ENCODE data around the gene SEC14L3.

Gene SEC14L3

DNA sequence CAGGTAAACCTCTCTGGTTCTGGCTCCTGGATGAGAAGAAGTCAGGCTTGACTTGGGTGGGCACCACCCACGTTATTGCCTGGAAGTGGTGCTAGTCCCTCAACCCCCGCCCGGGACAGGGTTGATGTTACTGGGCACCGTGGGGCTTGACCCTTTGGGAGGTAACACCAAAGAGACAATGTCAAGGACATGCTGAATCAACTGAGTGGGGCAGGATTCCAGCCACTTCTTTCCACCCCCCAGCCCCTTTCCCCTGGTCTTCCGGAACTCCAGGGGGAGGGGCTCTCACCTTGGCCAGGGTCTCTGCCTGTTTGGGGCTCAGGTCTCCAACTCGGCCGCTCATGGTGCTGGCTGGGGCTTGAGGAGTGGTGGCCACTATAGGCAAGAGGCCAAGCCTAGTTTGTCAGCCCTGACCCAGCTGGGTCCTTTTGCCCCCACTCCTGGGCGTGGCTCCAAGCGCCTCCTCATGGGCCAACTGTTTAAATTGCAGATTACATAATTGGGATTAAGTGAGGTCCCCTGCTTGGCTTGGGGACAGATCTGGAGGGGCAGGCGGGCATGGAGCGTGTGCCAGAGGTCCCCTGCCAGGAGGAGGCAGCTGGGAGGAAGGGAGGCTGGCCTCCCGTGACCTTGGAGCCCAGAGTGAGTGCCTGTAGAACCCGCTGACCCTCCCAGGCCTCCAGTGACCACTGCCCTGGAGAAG is at the start of gene SEC14L3:
Gene SEC14L3, minus strand, starts transcription at position 402 of the 703 bp plus-strand sequence. Its CDS starts 59 bp downstream, at position 343.
- no peak for DNase-seq (ENCODE audit: low read depth in 1 of 2, low spot score in 1 of 2)

DNA sequence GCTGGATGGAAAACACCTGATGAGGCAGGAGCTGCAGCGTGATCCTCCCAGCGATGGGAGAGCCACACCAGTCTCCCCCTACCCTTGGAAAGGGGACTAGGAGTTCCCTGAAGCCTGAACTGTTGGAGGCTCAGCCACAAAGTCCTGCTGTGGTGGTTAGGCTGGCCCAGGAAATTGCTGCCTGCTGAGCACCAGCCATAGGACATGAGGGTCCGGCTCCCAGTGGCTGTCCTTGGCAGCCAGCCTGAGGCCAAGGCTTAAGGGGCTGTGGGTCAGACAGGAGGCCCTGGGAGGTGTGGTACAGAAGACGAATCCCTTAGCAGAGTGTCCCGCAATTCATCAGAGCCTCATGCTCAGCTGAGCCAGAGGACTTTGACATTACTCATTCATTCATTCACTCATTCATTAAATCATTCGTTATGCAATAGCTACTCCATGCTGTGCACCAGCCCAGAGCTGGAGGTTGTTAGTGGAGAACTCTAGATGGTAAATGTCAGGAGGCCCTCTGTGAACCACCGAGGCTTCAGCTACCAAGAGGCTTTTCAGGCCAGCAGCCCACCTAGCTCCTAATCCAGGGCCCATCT is 48.1 kb upstream of the SEC14L3 start:
- no peak for DNase-seq (ENCODE audit: low read depth in 1 of 2, low spot score in 1 of 2)

DNA sequence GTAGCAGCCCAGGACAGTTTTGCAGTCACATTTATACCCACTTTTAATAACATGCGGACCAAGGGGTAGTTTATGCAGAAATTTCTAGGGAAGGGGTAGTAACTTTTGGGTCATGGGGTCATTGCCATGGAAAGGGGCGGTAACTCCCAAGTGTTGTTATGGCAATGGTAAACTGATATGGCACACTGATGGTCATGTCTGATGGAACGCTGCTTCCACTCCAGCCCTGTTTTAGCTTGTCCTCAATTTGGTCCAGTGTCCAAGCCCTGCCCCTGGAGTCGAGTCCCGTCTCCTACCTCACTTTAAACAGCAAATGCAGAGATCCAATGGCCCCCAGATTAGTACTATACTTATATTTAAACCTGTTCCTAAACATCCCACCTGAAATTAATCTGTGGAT is 44.9 kb upstream of the SEC14L3 start:
- no peak for DNase-seq (ENCODE audit: low read depth in 1 of 2, low spot score in 1 of 2)

DNA sequence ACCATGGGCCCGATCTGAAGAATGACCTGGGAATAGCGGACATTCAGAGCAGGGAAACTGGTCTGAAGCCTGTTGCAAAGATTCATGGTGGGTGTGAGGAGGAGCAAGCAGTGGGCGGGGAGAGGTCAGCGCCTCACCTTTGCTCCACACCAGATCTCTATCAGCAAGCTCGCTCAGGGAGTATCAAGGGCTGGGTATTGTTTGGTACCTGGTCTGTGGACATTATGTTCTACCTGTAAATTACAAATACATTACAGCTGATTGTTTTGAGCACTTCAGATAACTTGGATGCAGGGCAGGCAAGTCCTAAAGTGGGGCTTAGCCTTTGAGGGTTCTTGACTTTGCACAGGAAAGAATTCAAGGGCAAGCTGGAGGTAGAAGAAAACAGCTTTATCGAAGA is 44.5 kb upstream of the SEC14L3 start:
- no peak for DNase-seq (ENCODE audit: low read depth in 1 of 2, low spot score in 1 of 2)

DNA sequence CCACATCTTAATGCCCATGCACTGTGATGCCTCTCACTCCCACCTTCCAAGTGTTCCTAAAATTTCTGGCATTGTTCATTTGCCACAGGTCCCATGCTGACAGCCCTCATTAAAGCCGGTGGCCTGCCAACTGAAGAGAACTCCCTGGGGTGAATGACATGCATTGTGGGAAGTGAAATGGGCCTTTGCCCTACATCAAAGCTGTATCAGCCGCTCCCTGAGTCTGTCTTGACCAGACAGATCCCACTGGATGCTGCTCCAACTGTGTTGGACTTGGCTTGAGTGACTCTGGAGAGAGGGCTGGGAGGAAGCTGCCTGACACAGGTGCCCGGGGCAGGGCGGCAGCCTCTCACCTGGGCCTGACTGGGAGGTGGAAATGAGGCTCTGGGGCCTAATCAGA is 42.4 kb upstream of the SEC14L3 start:
- DNase-seq (ENCODE audit: low read depth in 1 of 2, low spot score in 1 of 2) = no peak

DNA sequence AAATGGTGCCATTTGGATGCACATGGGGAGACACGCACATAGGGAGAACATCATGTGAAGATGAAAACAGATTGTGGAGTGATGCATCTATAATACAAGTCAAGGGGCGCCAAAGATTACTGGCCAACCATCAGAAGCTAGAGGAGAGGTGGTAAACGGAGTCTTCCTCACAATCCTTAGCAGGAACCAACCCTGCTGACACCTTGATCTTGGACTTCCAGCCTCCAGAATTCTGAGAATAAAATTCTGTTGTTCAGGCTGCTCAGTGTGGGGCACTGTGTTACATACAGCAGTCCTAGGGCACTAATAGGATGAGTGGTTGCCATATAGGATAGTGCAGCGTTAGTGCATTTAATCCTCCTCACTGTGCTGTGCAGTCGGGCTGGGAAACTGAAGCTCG is 41.6 kb upstream of the SEC14L3 start:
- no peak for DNase-seq (ENCODE audit: low read depth in 1 of 2, low spot score in 1 of 2)

DNA sequence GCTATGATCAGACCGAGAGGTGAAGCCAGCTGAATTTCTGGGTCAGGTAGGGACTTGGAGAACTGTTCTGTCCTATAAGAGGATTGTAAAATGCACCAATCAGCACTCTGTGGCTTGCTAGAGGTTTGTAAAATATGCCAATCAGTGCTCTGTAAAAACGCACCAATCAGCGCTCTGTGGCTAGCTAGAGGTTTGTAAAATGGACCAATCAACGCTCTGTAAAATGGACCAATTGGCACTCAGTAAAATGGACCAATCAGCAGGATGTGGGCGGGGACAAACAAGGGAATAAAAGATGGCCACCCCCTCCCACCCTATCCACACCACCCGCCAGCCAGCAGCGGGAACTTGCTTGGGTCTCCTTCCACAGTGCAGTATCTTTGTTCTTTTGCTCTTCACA is 40.1 kb upstream of the SEC14L3 start:
- no peak for DNase-seq (ENCODE audit: low read depth in 1 of 2, low spot score in 1 of 2)

DNA sequence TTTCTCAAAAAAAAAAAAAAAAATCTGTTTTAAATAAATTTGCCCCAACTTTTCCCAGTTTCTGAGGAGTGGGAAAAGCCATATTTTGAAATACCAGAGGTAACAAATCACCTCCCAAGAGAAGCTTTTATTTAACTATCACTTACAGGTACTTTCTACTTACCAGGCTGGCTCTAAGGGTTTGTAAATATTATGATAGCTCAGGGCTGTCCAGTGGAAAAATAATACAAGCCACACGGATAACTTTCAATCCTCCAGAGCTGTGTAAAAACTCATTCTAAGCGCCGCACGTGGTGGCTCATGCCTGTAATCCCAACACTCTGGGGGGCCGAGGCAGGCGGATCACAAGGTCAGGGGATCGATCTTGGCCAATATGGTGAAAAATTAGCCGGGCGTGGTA is 39.3 kb upstream of the SEC14L3 start:
- no peak for DNase-seq (ENCODE audit: low read depth in 1 of 2, low spot score in 1 of 2)

DNA sequence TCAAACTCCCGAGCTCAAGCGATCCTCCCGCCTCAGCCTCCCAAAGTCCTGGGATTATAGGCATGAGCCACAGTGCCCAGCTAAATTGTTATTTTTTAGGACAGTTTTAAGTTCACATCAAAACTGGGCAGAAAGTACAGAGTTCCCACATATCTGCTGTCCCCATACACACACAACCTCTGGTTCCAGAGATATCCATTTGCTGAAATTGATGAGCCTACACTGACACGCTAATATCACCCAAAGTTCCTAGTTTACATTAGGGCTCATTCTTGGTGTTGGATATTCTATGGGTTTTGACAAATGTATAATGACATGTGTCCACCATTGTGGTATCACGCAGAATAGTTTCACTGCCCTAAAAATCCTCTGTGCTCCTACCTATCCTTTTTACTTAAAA is 36.4 kb upstream of the SEC14L3 start:
- DNase-seq (ENCODE audit: low read depth in 1 of 2, low spot score in 1 of 2) = no peak

DNA sequence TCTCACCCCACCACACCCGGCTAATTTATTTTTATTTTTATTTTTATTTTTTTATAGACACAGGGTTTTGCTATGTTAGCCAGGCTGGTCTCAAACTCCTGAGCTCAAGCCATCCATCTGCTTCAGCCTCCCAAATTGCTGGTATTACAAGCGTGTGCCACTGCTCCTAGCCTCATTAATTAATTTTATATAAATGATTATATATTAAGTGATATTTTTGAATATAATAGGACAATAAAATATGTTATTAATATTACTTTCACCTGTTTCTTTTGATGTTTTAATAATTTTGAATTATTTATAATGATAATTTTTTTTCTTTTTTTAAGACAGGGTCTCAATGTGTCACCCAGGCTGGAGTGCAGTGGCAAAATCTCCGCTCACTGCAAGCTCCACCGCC is 35.9 kb upstream of the SEC14L3 start:
- DNase-seq (ENCODE audit: low read depth in 1 of 2, low spot score in 1 of 2) = no peak

DNA sequence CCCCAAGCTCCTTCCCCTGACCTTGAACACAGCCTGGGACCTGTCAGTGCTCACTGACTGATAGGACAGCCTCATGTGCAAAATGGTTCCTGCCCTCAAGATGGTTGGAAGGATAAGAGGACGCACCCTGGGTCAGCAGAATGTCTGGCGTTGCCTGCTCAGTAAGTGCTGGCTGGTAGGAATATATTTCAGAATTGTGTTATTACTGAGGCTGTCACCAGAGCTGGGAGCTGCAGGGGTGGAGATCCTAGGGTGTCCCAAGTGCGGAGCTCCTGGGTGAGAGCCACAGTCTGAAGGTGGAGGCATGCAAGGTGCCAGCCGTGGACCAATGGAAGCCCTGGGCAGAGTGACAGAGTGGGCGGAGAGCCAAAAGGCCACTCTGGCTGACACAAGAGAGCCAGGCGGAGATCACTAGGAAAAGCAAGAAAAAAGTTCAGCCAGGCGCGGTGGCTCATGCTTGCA is 34.7 kb upstream of the SEC14L3 start:
- DNase-seq (ENCODE audit: low read depth in 1 of 2, low spot score in 1 of 2) = no peak

DNA sequence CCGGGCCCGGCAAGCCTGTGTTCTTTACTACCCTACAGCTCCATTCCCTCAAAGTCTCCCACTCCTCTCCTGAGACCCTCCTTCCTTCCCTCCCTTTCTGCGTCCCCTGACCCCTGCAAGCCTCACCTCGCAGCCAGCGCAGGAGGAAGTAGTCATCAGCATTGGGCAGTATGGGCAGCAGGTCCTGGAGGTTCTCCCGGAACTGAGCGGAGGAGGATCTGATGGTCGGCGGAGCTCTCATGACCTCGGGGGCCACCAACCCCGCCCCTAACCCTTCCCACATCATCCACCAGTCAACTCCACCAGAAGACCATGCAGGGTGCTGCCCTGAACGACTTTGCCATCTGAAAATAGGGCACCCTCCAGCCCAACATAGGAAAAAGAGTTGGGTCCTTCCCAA is 31.7 kb upstream of the SEC14L3 start:
- DNase-seq (ENCODE audit: low read depth in 1 of 2, low spot score in 1 of 2) = no peak

DNA sequence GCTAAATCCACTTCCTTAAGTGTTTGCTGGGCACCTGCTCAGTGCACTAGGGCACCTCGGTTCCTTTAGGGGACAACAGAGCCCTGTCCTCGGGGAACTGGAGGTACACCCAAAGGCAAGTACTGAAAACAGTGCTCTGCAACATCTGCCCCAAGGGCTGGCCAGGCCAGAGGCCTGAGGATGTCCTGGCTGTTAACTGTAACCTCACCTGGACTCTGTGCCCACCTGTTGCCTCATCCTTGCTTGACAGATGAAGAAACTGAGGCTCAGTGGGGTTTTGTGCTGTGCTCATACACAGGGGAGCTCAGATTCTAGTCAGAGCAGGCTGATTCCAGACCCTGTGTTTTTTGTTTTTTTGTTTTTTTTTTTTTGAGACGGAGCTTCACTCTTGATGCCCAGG is 31.1 kb upstream of the SEC14L3 start:
- no peak for DNase-seq (ENCODE audit: low read depth in 1 of 2, low spot score in 1 of 2)

DNA sequence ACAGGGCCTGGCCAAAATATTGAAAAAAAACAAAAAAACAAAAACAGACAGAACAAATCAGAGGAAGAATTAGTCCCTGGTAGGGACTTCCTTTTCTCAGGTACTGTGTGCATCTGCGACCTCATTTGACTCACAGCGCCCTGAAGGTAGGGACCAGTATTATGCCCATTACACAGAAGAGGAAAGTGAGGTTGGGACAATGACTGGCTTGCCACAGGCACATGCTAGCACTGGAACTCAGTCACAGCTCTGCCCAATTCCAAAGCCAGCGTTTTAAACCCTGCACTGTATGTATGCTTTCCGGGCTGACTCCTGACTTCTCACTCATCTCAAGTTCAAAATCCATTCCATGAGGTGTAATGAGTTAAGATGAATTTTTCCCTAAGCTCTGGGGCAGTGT is 30.3 kb upstream of the SEC14L3 start:
- DNase-seq (ENCODE audit: low read depth in 1 of 2, low spot score in 1 of 2) = no peak

DNA sequence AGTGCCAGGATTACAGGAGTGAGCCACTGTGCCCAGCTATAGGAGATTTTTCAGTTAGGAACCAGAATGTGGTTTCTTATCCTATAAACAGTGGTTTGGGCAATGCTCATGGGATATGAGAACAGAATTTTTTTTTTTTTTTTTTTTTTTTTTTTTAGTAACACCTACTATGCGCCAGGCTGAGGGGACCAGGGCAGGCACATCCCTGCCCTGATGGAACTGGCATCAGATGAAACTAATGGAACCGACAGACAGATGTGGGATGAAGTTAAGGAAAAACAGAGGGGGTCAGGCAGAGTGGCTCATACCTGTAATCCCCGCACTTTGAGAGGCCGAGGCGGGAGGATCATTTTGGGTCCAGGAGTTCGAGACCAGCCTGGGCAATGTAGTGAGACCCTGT is 28.8 kb upstream of the SEC14L3 start:
- DNase-seq (ENCODE audit: low read depth in 1 of 2, low spot score in 1 of 2) = no peak

DNA sequence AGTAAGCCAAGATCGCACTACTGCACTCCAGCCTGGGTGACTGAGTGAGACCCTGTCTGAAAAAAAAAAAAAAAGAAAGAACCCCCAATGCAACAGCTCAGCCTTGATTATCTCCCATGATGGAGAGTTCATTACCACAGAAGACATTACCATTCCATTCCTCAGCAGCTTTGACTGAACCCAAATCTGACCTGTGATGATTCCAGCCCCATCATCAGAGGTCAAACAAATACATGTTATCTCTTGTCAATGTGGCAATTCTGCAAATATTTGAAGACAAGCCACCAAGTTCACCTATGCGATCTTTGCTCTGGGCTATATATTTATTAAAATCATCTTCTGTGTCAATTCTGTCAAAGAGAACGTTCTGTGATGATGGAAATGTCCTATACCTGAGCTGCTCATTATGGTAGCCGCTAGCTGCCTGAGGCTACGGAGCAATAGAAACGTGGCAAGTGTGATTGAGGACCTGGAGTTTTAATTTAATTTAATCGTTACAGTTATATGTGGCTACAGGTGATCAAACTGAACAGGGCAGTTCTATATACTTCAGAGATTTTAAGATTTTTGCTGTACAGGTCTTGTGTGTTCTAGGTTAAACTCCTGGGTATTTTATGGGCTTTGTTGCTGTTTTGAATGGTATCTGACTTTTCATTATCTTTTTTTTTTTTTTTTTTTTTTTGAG is 25.8 kb upstream of the SEC14L3 start:
- no peak for DNase-seq (ENCODE audit: low read depth in 1 of 2, low spot score in 1 of 2)

DNA sequence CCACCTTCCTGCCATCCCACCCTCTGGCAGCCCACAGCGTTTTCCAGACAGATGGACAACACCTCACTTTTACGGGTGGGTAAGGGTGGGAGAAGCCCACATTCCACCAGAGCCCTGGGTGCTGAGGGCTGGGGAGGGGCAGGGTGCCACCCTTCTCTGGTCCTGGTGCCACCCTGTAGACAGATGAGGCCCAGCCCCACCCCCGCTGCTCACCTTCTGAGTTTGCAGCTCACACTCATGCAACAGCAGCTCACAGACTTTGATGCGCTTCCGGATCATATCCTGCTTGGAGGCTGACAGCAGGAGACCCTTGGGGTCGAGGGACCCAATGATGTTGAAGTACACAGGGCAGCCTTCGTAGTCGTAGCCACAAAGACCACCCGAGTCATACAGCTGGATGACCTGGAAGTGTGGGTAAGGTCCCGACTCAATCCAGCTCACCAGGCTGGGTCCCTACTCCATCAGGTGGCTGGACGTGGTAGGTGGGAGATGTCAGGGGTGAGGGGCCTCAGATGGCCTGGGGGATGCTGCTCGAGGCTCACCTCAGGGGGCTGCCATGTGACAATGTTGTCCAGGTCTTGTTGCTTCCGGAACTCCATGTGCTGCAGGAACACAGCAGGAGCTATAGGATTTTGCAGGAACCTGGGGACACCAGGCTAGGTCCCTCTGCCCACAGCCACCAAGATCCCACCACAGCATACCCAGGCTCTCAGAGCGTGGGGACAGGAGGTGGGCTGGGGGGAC is 23.4 kb upstream of the SEC14L3 start:
- no peak for DNase-seq (ENCODE audit: low read depth in 1 of 2, low spot score in 1 of 2)

DNA sequence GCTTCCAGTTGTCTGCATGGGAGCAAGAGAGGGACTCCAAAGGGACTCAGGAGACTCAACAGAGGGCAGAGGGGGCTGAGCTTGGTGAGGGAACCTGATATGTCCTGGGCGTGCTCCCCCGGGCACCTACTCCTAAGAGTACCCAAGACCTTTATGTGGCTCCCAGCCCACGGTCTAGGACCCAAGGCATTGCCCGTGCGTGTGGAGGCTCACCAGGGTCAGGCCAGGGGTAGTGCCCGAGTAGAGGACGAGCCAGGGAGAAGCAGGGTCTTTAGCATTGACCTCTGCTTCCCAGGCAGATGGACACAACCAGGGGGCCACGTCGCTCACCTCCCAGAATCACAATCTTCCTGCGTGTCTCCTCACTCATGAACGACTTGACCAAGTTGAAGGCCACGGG is 20.3 kb upstream of the SEC14L3 start:
- DNase-seq (ENCODE audit: low read depth in 1 of 2, low spot score in 1 of 2) = no peak

DNA sequence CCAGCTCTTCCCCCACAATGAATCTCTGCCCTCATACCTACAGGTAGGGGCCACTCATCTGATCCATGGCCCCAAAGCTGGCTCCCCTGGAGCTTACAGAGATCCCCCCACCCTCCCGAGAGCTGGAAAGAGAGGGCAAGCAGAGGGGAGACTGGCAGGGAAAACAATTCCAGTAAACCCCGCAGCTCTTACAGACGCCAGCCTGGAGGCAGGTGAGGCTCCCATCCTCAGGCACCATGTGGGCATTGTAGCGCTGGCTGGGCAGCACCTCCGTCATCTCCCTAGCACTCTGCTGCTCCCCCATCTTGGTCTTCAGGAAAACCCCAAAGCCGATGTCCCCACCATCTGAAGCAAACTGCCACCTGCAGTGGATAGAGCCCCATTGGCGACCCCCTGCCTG is 19.6 kb upstream of the SEC14L3 start:
- DNase-seq (ENCODE audit: low read depth in 1 of 2, low spot score in 1 of 2) = no peak

DNA sequence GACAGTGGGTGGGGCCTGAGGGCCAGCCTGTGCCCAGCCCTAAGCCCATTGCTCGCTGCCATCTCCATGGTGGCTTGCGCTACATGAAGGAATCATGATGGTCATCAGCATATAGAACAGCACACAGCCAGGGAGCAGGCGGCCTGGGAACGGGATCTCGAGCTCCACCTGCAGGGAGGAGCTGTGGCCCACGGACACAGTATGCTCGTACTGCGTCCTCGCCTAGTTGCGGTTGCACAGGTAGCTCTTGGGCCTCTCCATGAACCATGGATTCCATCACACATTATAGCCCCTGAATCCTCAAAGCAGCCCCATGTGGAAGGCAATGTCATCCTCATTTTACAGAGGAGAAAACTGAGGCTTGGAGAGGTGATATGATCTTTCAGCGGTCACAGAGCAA is 18.6 kb upstream of the SEC14L3 start:
- DNase-seq (ENCODE audit: low read depth in 1 of 2, low spot score in 1 of 2) = no peak

DNA sequence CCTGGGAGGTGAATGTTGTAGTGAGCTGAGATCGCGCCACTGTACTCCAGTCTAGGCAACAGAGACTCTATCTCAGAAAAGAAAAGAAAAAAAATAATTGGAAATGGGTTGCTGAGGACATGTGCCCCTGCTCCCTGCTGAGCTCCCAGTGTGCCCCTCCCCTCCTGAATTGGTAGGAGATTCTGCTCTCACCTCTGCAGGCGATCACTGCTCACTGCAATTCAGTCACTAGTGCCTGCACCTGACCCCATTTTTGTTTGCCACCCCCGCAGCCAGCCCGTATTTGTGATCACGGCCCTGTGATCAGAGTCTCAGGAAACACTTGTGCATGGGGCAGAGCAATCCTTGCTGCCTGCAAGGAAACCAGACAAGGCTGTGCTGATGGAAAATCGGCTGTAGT is 16.3 kb upstream of the SEC14L3 start:
- DNase-seq (ENCODE audit: low read depth in 1 of 2, low spot score in 1 of 2) = no peak

DNA sequence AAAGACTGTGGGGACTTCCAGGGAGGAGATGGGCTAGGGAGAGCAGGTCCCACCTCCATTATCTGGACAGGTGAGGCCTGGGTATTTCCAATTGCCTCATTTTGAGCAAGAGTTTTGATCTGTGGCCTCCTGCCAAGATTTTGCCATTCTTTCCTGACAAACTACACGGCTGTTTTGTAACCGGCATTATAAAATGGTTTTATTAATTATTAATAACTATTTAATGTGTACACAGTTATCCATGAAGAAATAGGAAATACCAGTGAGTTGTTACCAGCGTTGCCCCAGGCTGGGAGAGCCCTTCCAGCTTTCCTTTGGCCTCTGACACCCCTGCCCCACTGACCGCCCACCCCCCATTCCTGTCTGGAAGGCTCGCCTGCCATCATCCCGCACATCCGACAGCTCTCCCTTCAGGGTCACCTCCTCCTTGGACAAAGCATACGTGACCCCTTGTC is 14.9 kb upstream of the SEC14L3 start:
- no peak for DNase-seq (ENCODE audit: low read depth in 1 of 2, low spot score in 1 of 2)

All from stimulated activated CD4-positive, alpha-beta T cell treated with anti-CD3 and anti-CD28 coated beads, Interleukin-15, amount 100 ng/mL, for 1 hour (primary cell).